Right lobe of liver (tissue), 6 donors: ENCODE data around the gene ST6GALNAC5. TPM values are rescaled to one million over a fixed set of nuclear protein-coding genes. Genes with fewer than 3 reads are reported as not detected.

ENCODE experiments used
- ATAC-seq, 4 donors: fragments of 200-7000 bp; cut with Tn5 transposase; one replicate each; pipeline ENCODE4 v1.9.1; 2020; ENCODE audit warnings: mild to moderate bottlenecking in 4 of 4, moderate library complexity in 4 of 4
- DNase-seq, 3 donors: peaks; one replicate each; pipeline ENCODE4 v3.0.0-alpha.2; 2020
- H3K27ac ChIP-seq, 3 donors: fragments of 200-600 bp; one replicate each; pipeline ENCODE4 v1.8.0; 2022
- H3K27me3 ChIP-seq, 2 donors: fragments of 200-600 bp; one replicate each; pipeline ENCODE4 v1.8.0; 2022
- H3K36me3 ChIP-seq, 4 donors: fragments of 200-600 bp; sonication (generic) in 1 of 4; one replicate each; pipeline versions ENCODE4 v1.5.1 to v1.8.0; 2017 to 2022; ENCODE audit warnings: control low read depth in 1 of 4
- H3K4me1 ChIP-seq, 4 donors: fragments of 200-600 bp; sonication (generic) in 1 of 4; one replicate each; pipeline versions ENCODE4 v1.5.1 to v1.8.0; 2017 to 2022; ENCODE audit warnings: control low read depth in 1 of 4
- H3K4me3 ChIP-seq, 3 donors: fragments of 200-600 bp; one replicate each; pipeline ENCODE4 v1.8.0; 2022
- H3K9me3 ChIP-seq, 4 donors: fragments of 200-600 bp; sonication (generic) in 1 of 4; one replicate each; pipeline versions ENCODE4 v1.5.1 to v1.8.0; 2017 to 2022; ENCODE audit warnings: control low read depth in 1 of 4
- CTCF ChIP-seq, 4 donors: fragments of 200-600 bp in 3 of 4; fragments of 450-650 bp in 1 of 4; IDR thresholded peaks; one replicate each; pipeline versions ENCODE4 v1.5.1 to v1.8.0; 2016 to 2022; ENCODE audit warnings: antibody characterized with exemption in 4 of 4, mild to moderate bottlenecking in 2 of 4
- POLR2A ChIP-seq: fragments of 450-650 bp; IDR thresholded peaks from one replicate; pipeline ENCODE4 v1.6.1; 2017; ENCODE audit warnings: antibody characterized with exemption, mild to moderate bottlenecking
- WGBS: methylation state at CpG from one replicate; pipeline ENCODE4 v1.1.6; 2018; ENCODE audit warnings: low coverage, low lambda C conversion rate; ENCODE audit not compliant: insufficient coverage; ENCODE audit errors: missing lambda C conversion rate; 5-methylcytosine and 5-hydroxymethylcytosine counted together
- intact Hi-C, 2 donors: fragments of 100-400 bp; cut with DNase I; formaldehyde crosslinking; loops; one replicate each; pipeline versions ENCODE4 v1.11.2 to v1.14.1; 2022
- total RNA-seq, 6 experiments: library from RNA; depleted of rRNA in 2 of 6; stranded (reverse); fragments of >200 nt in 2 of 6; fragmentation: NEBNext Ultra II Directional in 3 of 6; extraction: Animal tissue kit (Norgen Biotek cat#: 25700) in 3 of 6; gene quantifications; one replicate each; pipeline versions ENCODE4 v1.1.0 to v1.2.4, GENCODE V29; 2016 to 2023
- donor health status: DM: no; HTN: yes; CAD: no.
- donor health status: DM: no; HTN: no; CAD: no.
- donor health status: DM: no; HTN: no; CAD: no.
- donor health status: DM: no; HTN: yes; CAD: no.
- donor health status: DM: no; HTN: yes; CAD: no.

ST6GALNAC5 gene
- total RNA-seq, 6 experiments from 2014 or later: not detected

- no peaks in the 10 kb centered on the region for H3K36me3 ChIP-seq
- DNase-seq: no peak
- intact Hi-C loops: no loop called here
Measured at GRCh38 chr1:76989976-76990375, 122.7 kb downstream of the ST6GALNAC5 start.

GRCh38 chr1:76993036-76993435 lies 125.8 kb downstream of the ST6GALNAC5 start:
- intact Hi-C loops: no loop called here
- Histone ChIP-seq H3K9me3 (no peaks in the 10 kb centered on the region), H3K27me3 (no peaks in the 10 kb centered on the region), H3K4me1 (no peaks in the 10 kb centered on the region), H3K4me3 (no peak overlapping the region), H3K36me3 (no peaks in the 10 kb centered on the region), H3K27ac (no peak overlapping the region)
- no peak for TF ChIP-seq POLR2A
- no peak for TF ChIP-seq CTCF (IDR thresholded peaks at IDR 0.05)
- no peak for ATAC-seq
- 100% methylated on average over 1 of the region's 1 CpG for WGBS
- DNase-seq: no peak

More at GRCh38 chr1:76989976-76990375, 122.7 kb downstream of the ST6GALNAC5 start:
- ATAC-seq: no peak
- no peak overlapping the region for H3K4me3 ChIP-seq
- no peaks in the 10 kb centered on the region for H3K27me3 ChIP-seq
- 46% methylated on average over 2 of the region's 2 CpGs for WGBS
- no peaks in the 10 kb centered on the region for H3K9me3 ChIP-seq
- TF ChIP-seq CTCF (IDR thresholded peaks at IDR 0.05) (no peak), POLR2A (no peak)
- no peaks in the 10 kb centered on the region for H3K4me1 ChIP-seq
- no peak overlapping the region for H3K27ac ChIP-seq

- H3K9me3 ChIP-seq: no peaks in the 10 kb centered on the region
- 71% methylated on average over 4 of the region's 4 CpGs for WGBS
- no peaks in the 10 kb centered on the region for H3K4me1 ChIP-seq
- intact Hi-C loops: no loop called here
- no peak overlapping the region for H3K27ac ChIP-seq
- no peaks in the 10 kb centered on the region for H3K36me3 ChIP-seq
- DNase-seq (no peak), ATAC-seq (no peak)
- no peak overlapping the region for H3K4me3 ChIP-seq
- TF ChIP-seq POLR2A (no peak), CTCF (IDR thresholded peaks at IDR 0.05) (no peak)
- H3K27me3 ChIP-seq: no peaks in the 10 kb centered on the region
Measured at GRCh38 chr1:76998582-76999223, 131.4 kb downstream of the ST6GALNAC5 start.

- Histone ChIP-seq H3K27ac (no peak overlapping the region), H3K36me3 (no peaks in the 10 kb centered on the region), H3K4me1 (no peaks in the 10 kb centered on the region), H3K9me3 (no peaks in the 10 kb centered on the region), H3K27me3 (no peaks in the 10 kb centered on the region), H3K4me3 (no peak overlapping the region)
- no peak for DNase-seq
- TF ChIP-seq POLR2A (no peak), CTCF (IDR thresholded peaks at IDR 0.05) (no peak)
- intact Hi-C loops: no loop called here
- 71% methylated on average over 3 of the region's 3 CpGs for WGBS
- ATAC-seq: no peak
Measured at GRCh38 chr1:77007675-77008074, 140.4 kb downstream of the ST6GALNAC5 start.
